AG04449 (cell line): Measurements from ENCODE around the gene DIRAS2.

ENCODE experiments used
- CTCF ChIA-PET: fragments of 350-600 bp; formaldehyde crosslinking; extraction: SDS; loops from one replicate; lab custom pipeline; 2021; ENCODE audit warnings: antibody characterized with exemption; lab: Yijun Ruan, JAX
- POLR2A ChIA-PET: fragments of 400-600, 350-600 bp; formaldehyde crosslinking; extraction: SDS; loops from one replicate; lab custom pipeline; 2020; ENCODE audit warnings: antibody characterized with exemption, inconsistent platforms; lab: Yijun Ruan, JAX
- DNase-seq: peaks from one replicate; pipeline ENCODE4 v3.0.0-alpha.2; 2010; ENCODE audit warnings: low read depth, low spot score
- H3K4me3 ChIP-seq: 2 replicates; pipeline ENCODE4 v1.5.1; 2011; ENCODE audit warnings: low read depth, mild to moderate bottlenecking, control low read depth, low read length
- TF ChIP-seq, protein P1 (sequence below): IDR thresholded peaks from one replicate; pipeline ENCODE4 v1.5.1; 2011; ENCODE audit warnings: mild to moderate bottlenecking, moderate library complexity, low read length, control low read depth, inconsistent platforms; ENCODE audit not compliant: insufficient read depth; ENCODE audit errors: missing control alignments

Gene DIRAS2

DNA sequence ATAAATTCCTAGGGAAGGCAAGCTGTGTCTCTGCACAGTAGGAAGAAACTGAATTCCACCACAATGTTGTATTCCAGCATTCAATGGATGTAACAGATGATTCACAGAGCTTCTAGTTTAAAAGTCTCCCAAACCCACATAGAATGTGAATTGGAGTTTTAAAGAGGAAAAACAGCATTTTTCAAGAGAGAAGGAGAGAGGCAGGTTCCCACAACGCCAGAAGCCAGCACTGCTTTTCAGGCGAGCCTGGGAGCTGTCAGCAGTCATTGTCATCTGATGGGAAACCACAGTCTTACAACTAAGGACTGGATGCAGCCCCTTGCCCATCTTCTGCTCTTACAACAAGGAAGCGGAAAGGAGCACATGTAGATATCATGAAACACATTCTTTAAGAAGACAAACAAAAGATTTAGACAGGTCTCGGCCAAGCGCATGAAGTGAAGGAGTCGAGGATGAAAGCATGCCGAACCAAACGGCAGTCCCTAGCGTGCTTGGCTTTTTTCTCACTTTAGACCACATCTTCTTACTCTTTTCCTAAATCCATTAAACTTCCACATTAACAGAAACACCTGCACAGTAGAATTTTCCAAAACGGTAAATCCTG, 638 bp downstream of the DIRAS2 start:
- ChIA-PET CTCF (interaction anchor here (1.2 to 1.3 kb wide), 2 partner anchors 9 to 1044 kb away, joined by 3 read pairs; no protein-coding TSS in a partner anchor), POLR2A (no interaction called here)
- TF ChIP-seq, protein P1, sequence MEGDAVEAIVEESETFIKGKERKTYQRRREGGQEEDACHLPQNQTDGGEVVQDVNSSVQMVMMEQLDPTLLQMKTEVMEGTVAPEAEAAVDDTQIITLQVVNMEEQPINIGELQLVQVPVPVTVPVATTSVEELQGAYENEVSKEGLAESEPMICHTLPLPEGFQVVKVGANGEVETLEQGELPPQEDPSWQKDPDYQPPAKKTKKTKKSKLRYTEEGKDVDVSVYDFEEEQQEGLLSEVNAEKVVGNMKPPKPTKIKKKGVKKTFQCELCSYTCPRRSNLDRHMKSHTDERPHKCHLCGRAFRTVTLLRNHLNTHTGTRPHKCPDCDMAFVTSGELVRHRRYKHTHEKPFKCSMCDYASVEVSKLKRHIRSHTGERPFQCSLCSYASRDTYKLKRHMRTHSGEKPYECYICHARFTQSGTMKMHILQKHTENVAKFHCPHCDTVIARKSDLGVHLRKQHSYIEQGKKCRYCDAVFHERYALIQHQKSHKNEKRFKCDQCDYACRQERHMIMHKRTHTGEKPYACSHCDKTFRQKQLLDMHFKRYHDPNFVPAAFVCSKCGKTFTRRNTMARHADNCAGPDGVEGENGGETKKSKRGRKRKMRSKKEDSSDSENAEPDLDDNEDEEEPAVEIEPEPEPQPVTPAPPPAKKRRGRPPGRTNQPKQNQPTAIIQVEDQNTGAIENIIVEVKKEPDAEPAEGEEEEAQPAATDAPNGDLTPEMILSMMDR = no peak
- no peak overlapping the region for H3K4me3 ChIP-seq
- no peak for DNase-seq

DNA sequence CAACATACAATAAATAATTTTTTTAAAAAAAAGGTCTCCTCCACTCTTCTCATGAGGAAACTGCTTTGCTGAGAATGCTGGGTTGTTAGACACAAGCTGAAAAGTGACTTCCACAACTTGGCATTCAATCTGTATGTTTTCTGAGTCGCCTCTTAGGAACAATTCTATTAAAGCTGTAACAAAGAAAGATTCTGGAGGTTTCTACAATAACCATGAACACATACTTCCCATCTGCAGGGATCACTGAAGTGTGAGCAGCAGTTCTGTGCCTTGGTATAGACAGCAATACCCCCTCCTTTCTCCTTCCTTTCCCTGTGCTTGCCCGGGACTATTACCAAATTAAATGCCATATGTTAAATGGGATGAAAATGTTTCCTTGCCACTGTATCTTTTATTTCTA, 1.5 kb downstream of the DIRAS2 start:
- no peak overlapping the region for H3K4me3 ChIP-seq
- ChIA-PET CTCF (no interaction called here), POLR2A (no interaction called here)
- TF ChIP-seq, protein P1 = no peak
- no peak for DNase-seq

DNA sequence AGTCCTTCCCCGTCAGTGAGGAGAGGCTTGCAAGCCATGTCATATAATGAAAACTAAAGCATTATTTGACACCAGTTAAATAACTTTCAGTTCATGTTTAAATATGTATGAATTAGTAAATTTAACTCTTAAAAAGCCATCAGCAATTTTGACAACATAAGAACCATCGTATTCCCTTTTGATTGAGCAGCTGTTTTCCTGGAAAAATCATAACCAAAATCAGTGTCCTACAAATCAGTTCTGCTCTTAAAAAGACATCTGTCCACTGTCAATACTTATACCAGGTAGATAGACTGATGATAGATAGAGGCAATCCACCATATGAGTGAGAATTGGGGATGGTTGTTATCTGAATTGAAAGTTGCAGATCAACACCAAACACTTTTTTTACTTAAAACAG, 2.3 kb downstream of the DIRAS2 start:
- no peak overlapping the region for H3K4me3 ChIP-seq
- POLR2A ChIA-PET = no interaction called here
- CTCF ChIA-PET = no interaction called here
- TF ChIP-seq, protein P1 = no peak
- DNase-seq = no peak

DNA sequence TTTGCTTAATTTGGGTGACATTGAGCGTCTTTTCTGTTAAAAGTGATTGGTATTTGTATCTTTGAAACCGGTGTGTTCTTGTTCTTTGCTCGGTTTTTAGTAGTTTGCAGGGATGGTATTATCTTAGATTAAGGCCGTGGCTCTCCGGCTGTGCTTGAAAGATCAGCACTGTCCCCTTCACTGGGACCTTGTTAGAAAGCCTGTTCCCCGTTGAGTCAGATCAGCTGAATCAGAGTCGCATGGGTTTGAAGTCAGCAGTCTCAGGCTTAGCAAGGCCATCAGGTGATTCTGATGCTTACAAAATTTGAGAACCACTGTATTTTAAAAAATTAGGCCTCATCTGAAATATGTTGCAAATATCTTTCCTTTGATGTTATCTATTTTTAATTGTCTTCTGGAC, 5.0 kb downstream of the DIRAS2 start:
- ChIA-PET POLR2A (no interaction called here), CTCF (no interaction called here)
- no peak overlapping the region for H3K4me3 ChIP-seq
- no peak for DNase-seq
- TF ChIP-seq, protein P1 = no peak

DNA sequence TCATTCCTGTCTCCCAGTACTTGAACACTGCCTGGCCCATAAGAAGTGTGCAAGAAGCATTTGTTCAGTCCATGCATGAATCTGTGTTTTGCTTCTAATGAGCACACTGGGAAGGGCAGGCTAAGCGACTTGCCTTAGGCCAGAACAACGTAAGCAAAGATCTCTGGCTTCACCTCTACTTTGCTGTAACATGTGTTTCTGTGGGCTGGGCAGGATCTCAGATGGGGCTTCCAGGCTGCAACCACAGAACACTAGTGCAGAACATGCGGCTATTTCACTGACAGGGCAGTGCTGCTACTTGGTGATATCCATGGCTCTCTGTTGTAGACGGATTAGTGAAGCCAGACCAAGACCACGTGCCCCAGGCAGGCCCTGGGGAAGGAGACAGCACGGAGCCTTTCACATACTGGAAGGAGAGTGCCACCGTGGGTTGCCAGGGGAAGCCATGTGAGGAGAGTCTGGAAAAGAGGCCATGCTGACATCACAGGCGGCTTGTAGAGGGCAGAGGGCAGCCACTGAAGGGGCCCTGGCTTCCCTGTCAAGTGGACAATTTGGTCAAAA, 9.9 kb downstream of the DIRAS2 start:
- TF ChIP-seq, protein P1 = no peak
- no peak for DNase-seq
- no peak overlapping the region for H3K4me3 ChIP-seq
- CTCF ChIA-PET = interaction anchor here (1.4 kb wide), 1 partner anchor 10 kb away, joined by 3 read pairs; the partner anchor contains the start of gene DIRAS2
- POLR2A ChIA-PET = no interaction called here

DNA sequence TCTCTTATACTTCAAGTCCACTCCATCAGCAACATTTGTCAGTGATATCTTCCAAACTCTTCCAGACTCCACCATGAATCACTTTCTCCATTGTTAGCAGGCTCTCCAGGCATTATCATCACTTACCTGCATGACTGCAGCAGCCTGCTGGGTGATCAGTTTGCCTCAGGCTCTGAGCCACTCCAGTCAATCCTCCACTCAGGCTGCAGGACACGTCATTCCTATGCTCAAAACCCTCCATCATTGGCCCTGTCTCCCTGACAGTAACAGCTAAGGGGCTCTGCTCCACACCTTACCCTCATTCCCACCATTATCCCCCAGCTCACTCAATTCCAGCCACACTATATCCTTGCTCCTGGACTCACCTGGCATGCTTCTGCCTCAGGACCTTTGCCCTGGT, 10.7 kb downstream of the DIRAS2 start:
- DNase-seq = no peak
- ChIA-PET POLR2A (no interaction called here), CTCF (no interaction called here)
- no peak overlapping the region for H3K4me3 ChIP-seq
- TF ChIP-seq, protein P1 = no peak
